Left lung (tissue), 10 donors: ENCODE data around the gene SEPSECS. TPM values are rescaled to one million over a fixed set of nuclear protein-coding genes. Genes with fewer than 3 reads are reported as not detected.
A peak's percentile ranks its signal among the peaks of the same experiment; 100 is the strongest.

Experiments used
- ATAC-seq: fragments of 200-7000 bp; cut with Tn5 transposase; one replicate; pipeline ENCODE4 v1.9.1; 2020; ENCODE audit warnings: moderate library complexity
- DNase-seq, 4 donors: peaks; one replicate each; pipeline ENCODE4 v3.0.0-alpha.2; 2013 to 2020
- H3K27ac ChIP-seq, 2 donors: fragments of 200-600 bp; sonication (generic) in 1 of 2; one replicate each; pipeline versions ENCODE4 v1.5.0 to v1.8.0; 2020 to 2021
- H3K27me3 ChIP-seq, 2 donors: fragments of 200-600 bp; sonication (generic) in 1 of 2; one replicate each; pipeline versions ENCODE4 v1.5.0 to v1.8.0; 2020 to 2021
- H3K36me3 ChIP-seq, 2 donors: fragments of 200-600 bp; sonication (generic) in 1 of 2; one replicate each; pipeline versions ENCODE4 v1.5.0 to v1.8.0; 2020 to 2021
- H3K4me1 ChIP-seq, 2 donors: fragments of 200-600 bp; one replicate each; pipeline ENCODE4 v1.8.0; 2021
- H3K4me3 ChIP-seq, 2 donors: fragments of 200-600 bp; sonication (generic) in 1 of 2; one replicate each; pipeline versions ENCODE4 v1.5.0 to v1.8.0; 2020 to 2021; ENCODE audit warnings: mild to moderate bottlenecking in 1 of 2
- H3K9me3 ChIP-seq, 2 donors: fragments of 200-600 bp; sonication (generic) in 1 of 2; one replicate each; pipeline versions ENCODE4 v1.5.0 to v1.8.0; 2020 to 2021
- intact Hi-C, 2 donors: fragments of 100-400 bp; cut with DNase I; formaldehyde crosslinking; loops; one replicate each; pipeline versions ENCODE4 v1.11.2 to v1.14.2; 2022
- polyA plus RNA-seq, 6 donors: library from polyadenylated mRNA; unstranded; fragments of 120-200 nt; gene quantifications; one replicate each; pipeline ENCODE4 v1.2.1, GENCODE V29; 2013; ENCODE audit not compliant: insufficient read length in 6 of 6
- total RNA-seq, 2 donors: library from RNA; stranded (reverse); fragmentation: NEBNext Ultra II Directional; extraction: Animal tissue kit (Norgen Biotek cat#: 25700); gene quantifications; one replicate each; pipeline ENCODE4 v1.2.1, GENCODE V29; 2021
- TF ChIP-seq, protein P1 (sequence below), 2 donors: fragments of 200-600 bp; sonication (generic) in 1 of 2; IDR thresholded peaks; one replicate each; pipeline versions ENCODE4 v1.5.0 to v1.8.0; 2021; ENCODE audit warnings: antibody characterized with exemption in 2 of 2
- donor health status: DM: no; HTN: yes; CAD: no.
- donor health status: DM: no; HTN: no; CAD: no.

Gene SEPSECS
- total and polyA plus RNA-seq, 8 donors = 8.2 to 18.9 (median 13.9) TPM

- H3K27me3 ChIP-seq = no peaks in the 10 kb centered on the region
- no peak overlapping the region for H3K4me3 ChIP-seq
- no peaks in the 10 kb centered on the region for H3K4me1 ChIP-seq
- intact Hi-C loops = no loop called here
- TF ChIP-seq, protein P1, sequence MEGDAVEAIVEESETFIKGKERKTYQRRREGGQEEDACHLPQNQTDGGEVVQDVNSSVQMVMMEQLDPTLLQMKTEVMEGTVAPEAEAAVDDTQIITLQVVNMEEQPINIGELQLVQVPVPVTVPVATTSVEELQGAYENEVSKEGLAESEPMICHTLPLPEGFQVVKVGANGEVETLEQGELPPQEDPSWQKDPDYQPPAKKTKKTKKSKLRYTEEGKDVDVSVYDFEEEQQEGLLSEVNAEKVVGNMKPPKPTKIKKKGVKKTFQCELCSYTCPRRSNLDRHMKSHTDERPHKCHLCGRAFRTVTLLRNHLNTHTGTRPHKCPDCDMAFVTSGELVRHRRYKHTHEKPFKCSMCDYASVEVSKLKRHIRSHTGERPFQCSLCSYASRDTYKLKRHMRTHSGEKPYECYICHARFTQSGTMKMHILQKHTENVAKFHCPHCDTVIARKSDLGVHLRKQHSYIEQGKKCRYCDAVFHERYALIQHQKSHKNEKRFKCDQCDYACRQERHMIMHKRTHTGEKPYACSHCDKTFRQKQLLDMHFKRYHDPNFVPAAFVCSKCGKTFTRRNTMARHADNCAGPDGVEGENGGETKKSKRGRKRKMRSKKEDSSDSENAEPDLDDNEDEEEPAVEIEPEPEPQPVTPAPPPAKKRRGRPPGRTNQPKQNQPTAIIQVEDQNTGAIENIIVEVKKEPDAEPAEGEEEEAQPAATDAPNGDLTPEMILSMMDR (IDR thresholded peaks at IDR 0.05) = no peak
- no peaks in the 10 kb centered on the region for H3K36me3 ChIP-seq
- no peaks in the 10 kb centered on the region for H3K9me3 ChIP-seq
- DNase-seq (peak in 2 of 4 donors; percentile 37 to 63), ATAC-seq (no peak)
- no peak overlapping the region for H3K27ac ChIP-seq
These were observed 83.4 kb downstream of the SEPSECS start for GRCh38 chr4:25076625-25077398.

GRCh38 chr4:25075851-25076250 is 84.4 kb downstream of the SEPSECS start:
- TF ChIP-seq, protein P1 (IDR thresholded peaks at IDR 0.05) = no peak
- H3K4me3 ChIP-seq = no peak overlapping the region
- no peak overlapping the region for H3K27ac ChIP-seq
- DNase-seq = no peak
- H3K4me1 ChIP-seq = no peaks in the 10 kb centered on the region
- H3K9me3 ChIP-seq = no peaks in the 10 kb centered on the region
- intact Hi-C loops = no loop called here
- H3K36me3 ChIP-seq = no peaks in the 10 kb centered on the region
- no peaks in the 10 kb centered on the region for H3K27me3 ChIP-seq
- no peak for ATAC-seq

DNA sequence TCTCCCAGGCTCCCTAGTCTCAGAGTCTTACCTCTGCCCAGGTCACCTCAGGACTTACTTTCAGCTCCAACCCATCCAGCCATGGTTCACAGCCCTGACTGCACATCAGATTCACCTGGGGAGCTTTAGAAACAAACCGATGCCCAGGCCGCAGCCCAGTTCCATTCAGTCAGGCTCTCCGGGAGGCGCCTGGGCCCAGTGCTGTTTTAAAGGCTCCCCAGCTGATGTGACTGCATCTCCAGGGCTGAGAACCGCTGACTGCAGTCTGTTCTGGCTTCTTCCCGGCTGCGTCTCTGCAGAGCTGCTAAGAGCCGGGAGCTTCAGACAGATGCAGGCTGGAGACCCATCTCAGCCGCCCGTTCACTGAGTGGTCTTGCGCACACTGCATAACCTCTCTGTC is 85.1 kb downstream of the SEPSECS start:
- DNase-seq = no peak
- H3K36me3 ChIP-seq = no peaks in the 10 kb centered on the region
- H3K9me3 ChIP-seq = no peaks in the 10 kb centered on the region
- no peaks in the 10 kb centered on the region for H3K4me1 ChIP-seq
- no peak for ATAC-seq
- H3K4me3 ChIP-seq = no peak overlapping the region
- H3K27me3 ChIP-seq = no peaks in the 10 kb centered on the region
- H3K27ac ChIP-seq = no peak overlapping the region
- intact Hi-C loops = no loop called here
- TF ChIP-seq, protein P1 (IDR thresholded peaks at IDR 0.05) = no peak

DNA sequence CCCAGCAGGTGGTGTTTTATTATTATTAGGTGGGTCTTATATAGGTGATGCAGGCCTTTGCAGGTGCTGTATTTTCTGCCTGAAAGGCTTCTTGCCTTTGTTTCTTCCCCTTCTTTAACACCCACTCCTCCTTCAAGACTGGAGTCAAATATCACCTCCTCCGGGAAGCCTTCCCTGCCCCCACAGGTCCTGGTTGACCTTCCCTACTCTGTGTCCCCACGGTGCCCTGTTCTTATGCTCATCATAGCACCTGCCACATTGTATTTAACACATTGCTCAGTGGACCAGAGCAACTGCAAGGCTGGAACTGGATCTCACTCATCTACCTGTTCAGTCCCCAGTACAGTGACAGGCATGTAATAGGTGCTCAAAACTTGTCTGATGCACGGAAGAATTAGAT is 89.7 kb downstream of the SEPSECS start:
- no peaks in the 10 kb centered on the region for H3K9me3 ChIP-seq
- no peak for ATAC-seq
- intact Hi-C loops = no loop called here
- H3K4me1 ChIP-seq = no peaks in the 10 kb centered on the region
- DNase-seq = no peak
- TF ChIP-seq, protein P1 (IDR thresholded peaks at IDR 0.05) = no peak
- no peaks in the 10 kb centered on the region for H3K27me3 ChIP-seq
- H3K4me3 ChIP-seq = no peak overlapping the region
- no peaks in the 10 kb centered on the region for H3K36me3 ChIP-seq
- H3K27ac ChIP-seq = no peak overlapping the region

Other genes starting within 250 kb of the SEPSECS start
- gene CCDC149, start 247.4 kb downstream of the SEPSECS start, total RNA-seq = 10 to 100 TPM; 21.8 to 24.6 TPM
- gene CCDC149, start 247.4 kb downstream of the SEPSECS start, polyA plus RNA-seq = 10 to 100 TPM; 18.8 to 26.1 (median 21.8) TPM
- 1 to 10 TPM; 4.8 to 7.7 TPM for gene LGI2, start 129.5 kb downstream of the SEPSECS start, total RNA-seq
- gene LGI2, start 129.5 kb downstream of the SEPSECS start, polyA plus RNA-seq = 1 to 10 TPM; 1.7 to 6.5 (median 4.4) TPM
- 10 to 100 TPM; 22.0 to 23.5 TPM for gene PI4K2B, start 73.6 kb upstream of the SEPSECS start, total RNA-seq
- gene PI4K2B, start 73.6 kb upstream of the SEPSECS start, polyA plus RNA-seq = 10 to 100 TPM; 24.0 to 31.9 (median 26.4) TPM
- 10 to 100 TPM in 1 of 2 donors, 1 to 10 TPM in 1; 8.5 to 10.1 TPM for gene ZCCHC4, start 152.3 kb upstream of the SEPSECS start, total RNA-seq
- 10 to 100 TPM; 15.0 to 17.1 (median 16.2) TPM for gene ZCCHC4, start 152.3 kb upstream of the SEPSECS start, polyA plus RNA-seq
- 10 to 100 TPM; 23.6 to 32.7 TPM for gene ANAPC4, start 216.8 kb upstream of the SEPSECS start, total RNA-seq
- 10 to 100 TPM; 48.1 to 68.8 (median 65.1) TPM for gene ANAPC4, start 216.8 kb upstream of the SEPSECS start, polyA plus RNA-seq